Esophagus muscularis mucosa (tissue), 4 donors: ENCODE measurements around the gene GLIS1.

Source experiments
- CTCF ChIP-seq, 3 experiments: fragments of 200-600 bp in 2 of 3; fragments of 450-650 bp in 1 of 3; sonication (generic) in 2 of 3; IDR thresholded peaks; one replicate each; pipeline ENCODE4 v1.5.1; 2017 to 2019; ENCODE audit warnings: antibody characterized with exemption in 3 of 3, mild to moderate bottlenecking in 2 of 3, moderate library complexity in 1 of 3
- EP300 ChIP-seq: sonication (generic); formaldehyde crosslinking; IDR thresholded peaks from one replicate; pipeline ENCODE4 v1.6.1; 2017; ENCODE audit warnings: antibody characterized with exemption
- POLR2A ChIP-seq: fragments of 450-650 bp; IDR thresholded peaks from one replicate; pipeline ENCODE4 v1.6.1; 2017; ENCODE audit warnings: antibody characterized with exemption, moderate library complexity, mild to moderate bottlenecking, low read depth
- POLR2AphosphoS5 ChIP-seq, 2 donors: sonication (generic); formaldehyde crosslinking; IDR thresholded peaks; one replicate each; pipeline ENCODE4 v1.6.1; 2017; ENCODE audit warnings: antibody characterized with exemption in 2 of 2

- TF ChIP-seq EP300 (no peak), POLR2A (no peak), CTCF (IDR thresholded peaks at IDR 0.05) (no peak), POLR2AphosphoS5 (IDR thresholded peaks at IDR 0.05) (no peak)
Observed at GRCh38 chr1:53619367-53620060, 119.5 kb downstream of the GLIS1 start.
